ENCODE data around the gene CRISPLD2.

DNA sequence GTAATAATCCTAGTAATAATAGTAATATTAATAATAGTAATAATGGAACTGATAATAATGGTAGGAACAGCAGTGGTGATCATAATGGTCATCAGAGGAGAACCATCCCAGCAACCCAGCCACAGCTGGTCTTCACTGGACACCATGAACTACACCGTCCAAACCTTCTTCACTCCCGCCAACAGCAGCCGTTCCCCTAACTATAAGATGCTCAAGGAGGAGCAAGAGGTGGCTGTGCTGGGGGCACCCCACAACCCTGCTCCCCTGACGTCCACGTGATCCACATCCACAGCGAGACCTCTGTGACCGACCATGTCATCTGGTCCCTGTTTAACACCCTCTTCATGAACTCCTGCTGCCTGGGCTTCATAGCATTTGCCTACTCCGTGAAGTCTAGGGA lies 100.5 kb downstream of the CRISPLD2 start:
- TF ChIP-seq, protein P1, sequence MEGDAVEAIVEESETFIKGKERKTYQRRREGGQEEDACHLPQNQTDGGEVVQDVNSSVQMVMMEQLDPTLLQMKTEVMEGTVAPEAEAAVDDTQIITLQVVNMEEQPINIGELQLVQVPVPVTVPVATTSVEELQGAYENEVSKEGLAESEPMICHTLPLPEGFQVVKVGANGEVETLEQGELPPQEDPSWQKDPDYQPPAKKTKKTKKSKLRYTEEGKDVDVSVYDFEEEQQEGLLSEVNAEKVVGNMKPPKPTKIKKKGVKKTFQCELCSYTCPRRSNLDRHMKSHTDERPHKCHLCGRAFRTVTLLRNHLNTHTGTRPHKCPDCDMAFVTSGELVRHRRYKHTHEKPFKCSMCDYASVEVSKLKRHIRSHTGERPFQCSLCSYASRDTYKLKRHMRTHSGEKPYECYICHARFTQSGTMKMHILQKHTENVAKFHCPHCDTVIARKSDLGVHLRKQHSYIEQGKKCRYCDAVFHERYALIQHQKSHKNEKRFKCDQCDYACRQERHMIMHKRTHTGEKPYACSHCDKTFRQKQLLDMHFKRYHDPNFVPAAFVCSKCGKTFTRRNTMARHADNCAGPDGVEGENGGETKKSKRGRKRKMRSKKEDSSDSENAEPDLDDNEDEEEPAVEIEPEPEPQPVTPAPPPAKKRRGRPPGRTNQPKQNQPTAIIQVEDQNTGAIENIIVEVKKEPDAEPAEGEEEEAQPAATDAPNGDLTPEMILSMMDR (conservative IDR thresholded peaks at IDR 0.05; ENCODE audit: low read length) = no peak
- TF ChIP-seq EZH2phosphoT487 (IDR thresholded peaks at IDR 0.05; ENCODE audit: borderline replicate concordance, low read depth, low read length) = no peak

All from OCI-LY7 (cell line).